ENCODE measurements around the gene NEDD4L. TPM values are rescaled to one million over a fixed set of nuclear protein-coding genes. Genes with fewer than 3 reads are reported as not detected.

NEDD4L gene
- total RNA-seq, 2 experiments from 2014 or later, result 3.2 to 3.3 TPM

DNA sequence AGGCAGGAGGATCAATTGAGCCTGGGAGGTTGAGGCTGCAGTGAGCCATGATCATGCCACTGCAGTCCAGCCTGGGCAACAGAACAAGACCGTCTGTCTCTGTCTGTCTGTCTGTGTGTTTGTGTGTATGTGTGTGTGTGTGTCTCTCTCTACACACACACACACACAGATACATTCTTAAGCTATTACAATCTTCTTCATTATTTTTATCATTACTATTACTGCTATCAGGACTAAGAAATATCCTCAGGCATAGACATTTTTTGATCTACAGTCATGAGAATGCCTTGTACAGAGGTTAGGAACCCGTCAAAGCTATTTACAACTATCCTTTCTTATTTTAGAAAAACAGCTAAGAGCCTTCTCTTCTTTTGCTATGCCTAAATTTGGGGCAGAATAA lies 207.4 kb downstream of the NEDD4L start:
- CTCF ChIA-PET (ENCODE audit: unreplicated experiment), result no interaction called here
- BruUV-seq (replicated peaks), result no TSS peak
- no peak overlapping the region for H2AFZ ChIP-seq (ENCODE audit: low read length)

DNA sequence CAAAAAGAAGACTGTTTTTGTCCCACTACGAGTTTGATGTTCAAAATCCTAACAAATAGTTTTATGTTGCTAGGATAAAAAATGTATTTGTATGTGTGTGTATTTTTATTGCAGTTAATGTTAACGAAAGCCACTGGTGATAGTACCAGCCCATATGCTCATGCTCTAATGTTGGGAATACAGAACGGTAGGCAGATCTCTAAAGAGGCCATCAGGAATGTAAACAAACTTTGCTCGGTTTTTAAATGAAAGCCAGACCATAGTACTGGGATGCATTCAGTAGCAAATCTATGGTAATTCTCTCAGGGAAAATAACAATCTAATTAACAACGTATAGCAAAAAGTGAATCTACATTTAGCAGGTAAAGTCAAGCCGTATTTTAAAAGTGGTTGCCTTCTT lies 208.1 kb downstream of the NEDD4L start:
- Histone ChIP-seq H3K36me3 (ENCODE audit: insufficient read depth, low read length) (no peaks in the 10 kb centered on the region), H3K4me3 (ENCODE audit: low read depth, low read length, poor library complexity, severe bottlenecking) (no peak overlapping the region), H3K4me1 (ENCODE audit: insufficient read depth, low read length, poor library complexity, severe bottlenecking) (no peaks in the 10 kb centered on the region), H3K9me3 (ENCODE audit: low read length) (no peaks in the 10 kb centered on the region), H2AFZ (ENCODE audit: low read length) (no peak overlapping the region), H3K27ac (ENCODE audit: low read depth, low read length, poor library complexity, severe bottlenecking) (no peak overlapping the region), H3K79me2 (ENCODE audit: insufficient read depth, low read depth, low read length) (no peaks in the 10 kb centered on the region), H3K4me2 (ENCODE audit: low read length) (no peak overlapping the region), H3K9me2 (ENCODE audit: insufficient read depth, low read length) (no peaks in the 10 kb centered on the region), H4K20me1 (ENCODE audit: insufficient read depth, low read length) (no peaks in the 10 kb centered on the region)
- intact Hi-C loops (cut with micrococcal nuclease; ENCODE audit: unreplicated experiment), result no loop called here
- ChIA-PET POLR2A (no interaction called here), CTCF (ENCODE audit: unreplicated experiment) (no interaction called here)
- no peak for DNase-seq (ENCODE audit: low spot score)
- BruUV-seq (replicated peaks), result no TSS peak
- TF ChIP-seq, protein P1, sequence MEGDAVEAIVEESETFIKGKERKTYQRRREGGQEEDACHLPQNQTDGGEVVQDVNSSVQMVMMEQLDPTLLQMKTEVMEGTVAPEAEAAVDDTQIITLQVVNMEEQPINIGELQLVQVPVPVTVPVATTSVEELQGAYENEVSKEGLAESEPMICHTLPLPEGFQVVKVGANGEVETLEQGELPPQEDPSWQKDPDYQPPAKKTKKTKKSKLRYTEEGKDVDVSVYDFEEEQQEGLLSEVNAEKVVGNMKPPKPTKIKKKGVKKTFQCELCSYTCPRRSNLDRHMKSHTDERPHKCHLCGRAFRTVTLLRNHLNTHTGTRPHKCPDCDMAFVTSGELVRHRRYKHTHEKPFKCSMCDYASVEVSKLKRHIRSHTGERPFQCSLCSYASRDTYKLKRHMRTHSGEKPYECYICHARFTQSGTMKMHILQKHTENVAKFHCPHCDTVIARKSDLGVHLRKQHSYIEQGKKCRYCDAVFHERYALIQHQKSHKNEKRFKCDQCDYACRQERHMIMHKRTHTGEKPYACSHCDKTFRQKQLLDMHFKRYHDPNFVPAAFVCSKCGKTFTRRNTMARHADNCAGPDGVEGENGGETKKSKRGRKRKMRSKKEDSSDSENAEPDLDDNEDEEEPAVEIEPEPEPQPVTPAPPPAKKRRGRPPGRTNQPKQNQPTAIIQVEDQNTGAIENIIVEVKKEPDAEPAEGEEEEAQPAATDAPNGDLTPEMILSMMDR (conservative IDR thresholded peaks at IDR 0.05; ENCODE audit: low read length), result no peak
- TF ChIP-seq EZH2phosphoT487 (IDR thresholded peaks at IDR 0.05; ENCODE audit: borderline replicate concordance, low read depth, low read length), result no peak

More for the DNA sequence above, 207.4 kb downstream of the NEDD4L start:
- H3K9me2 ChIP-seq (ENCODE audit: insufficient read depth, low read length), result no peaks in the 10 kb centered on the region
- H4K20me1 ChIP-seq (ENCODE audit: insufficient read depth, low read length), result no peaks in the 10 kb centered on the region
- no peaks in the 10 kb centered on the region for H3K36me3 ChIP-seq (ENCODE audit: insufficient read depth, low read length)
- no peaks in the 10 kb centered on the region for H3K9me3 ChIP-seq (ENCODE audit: low read length)
- no peak overlapping the region for H3K4me2 ChIP-seq (ENCODE audit: low read length)
- no peak overlapping the region for H3K27ac ChIP-seq (ENCODE audit: low read depth, low read length, poor library complexity, severe bottlenecking)
- TF ChIP-seq EZH2phosphoT487 (IDR thresholded peaks at IDR 0.05; ENCODE audit: borderline replicate concordance, low read depth, low read length), result no peak
- TF ChIP-seq, protein P1 (conservative IDR thresholded peaks at IDR 0.05; ENCODE audit: low read length), result no peak
- no peaks in the 10 kb centered on the region for H3K79me2 ChIP-seq (ENCODE audit: insufficient read depth, low read depth, low read length)
- no peak for DNase-seq (ENCODE audit: low spot score)
- POLR2A ChIA-PET, result no interaction called here
- no peak overlapping the region for H3K4me3 ChIP-seq (ENCODE audit: low read depth, low read length, poor library complexity, severe bottlenecking)
- intact Hi-C loops (cut with micrococcal nuclease; ENCODE audit: unreplicated experiment), result no loop called here
- H3K4me1 ChIP-seq (ENCODE audit: insufficient read depth, low read length, poor library complexity, severe bottlenecking), result no peaks in the 10 kb centered on the region

DNA sequence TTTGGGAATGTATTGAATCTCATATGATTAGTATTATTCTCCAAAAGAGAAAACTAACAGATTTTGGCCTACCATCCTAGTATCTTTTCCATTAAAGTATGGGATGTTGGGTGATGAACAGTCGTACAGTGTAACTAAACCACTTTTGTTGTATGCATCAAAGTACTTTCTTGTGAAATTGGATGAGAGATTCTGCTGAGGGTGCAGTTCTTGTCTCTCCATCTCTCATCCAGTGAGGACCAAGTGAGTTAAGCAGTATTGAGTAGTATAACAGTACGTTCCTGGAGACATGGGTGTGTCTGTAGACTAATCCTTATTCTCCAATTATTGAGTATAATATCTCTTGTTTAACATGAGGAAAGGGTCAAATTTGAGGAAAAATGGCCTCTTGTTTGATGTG lies 209.3 kb downstream of the NEDD4L start:
- no peaks in the 10 kb centered on the region for H3K9me3 ChIP-seq (ENCODE audit: low read length)
- DNase-seq (ENCODE audit: low spot score), result no peak
- H3K4me2 ChIP-seq (ENCODE audit: low read length), result no peak overlapping the region
- H4K20me1 ChIP-seq (ENCODE audit: insufficient read depth, low read length), result no peaks in the 10 kb centered on the region
- no peaks in the 10 kb centered on the region for H3K36me3 ChIP-seq (ENCODE audit: insufficient read depth, low read length)
- no peak overlapping the region for H2AFZ ChIP-seq (ENCODE audit: low read length)
- H3K4me1 ChIP-seq (ENCODE audit: insufficient read depth, low read length, poor library complexity, severe bottlenecking), result no peaks in the 10 kb centered on the region
- POLR2A ChIA-PET, result interaction anchor here (0.6 kb wide), 1 partner anchor 71 kb away, joined by 5 read pairs; no protein-coding TSS in a partner anchor
- BruUV-seq (replicated peaks), result no TSS peak
- intact Hi-C loops (cut with micrococcal nuclease; ENCODE audit: unreplicated experiment), result no loop called here
- H3K9me2 ChIP-seq (ENCODE audit: insufficient read depth, low read length), result no peaks in the 10 kb centered on the region
- TF ChIP-seq, protein P1 (conservative IDR thresholded peaks at IDR 0.05; ENCODE audit: low read length), result no peak
- no peak for TF ChIP-seq EZH2phosphoT487 (IDR thresholded peaks at IDR 0.05; ENCODE audit: borderline replicate concordance, low read depth, low read length)
- no peak overlapping the region for H3K27ac ChIP-seq (ENCODE audit: low read depth, low read length, poor library complexity, severe bottlenecking)
- CTCF ChIA-PET (ENCODE audit: unreplicated experiment), result no interaction called here
- H3K79me2 ChIP-seq (ENCODE audit: insufficient read depth, low read depth, low read length), result no peaks in the 10 kb centered on the region
- H3K4me3 ChIP-seq (ENCODE audit: low read depth, low read length, poor library complexity, severe bottlenecking), result no peak overlapping the region

All from OCI-LY7 (cell line).